ENCODE measurements around the gene RNF121. TPM values are rescaled to one million over a fixed set of nuclear protein-coding genes. Genes with fewer than 3 reads are reported as not detected.

The RNF121 gene
- total and polyA plus RNA-seq, 2 of the 8 experiments (the other 6 are each of a cell fraction or from before 2014, with no cell fraction given): 39.7 to 51.6 TPM

DNA sequence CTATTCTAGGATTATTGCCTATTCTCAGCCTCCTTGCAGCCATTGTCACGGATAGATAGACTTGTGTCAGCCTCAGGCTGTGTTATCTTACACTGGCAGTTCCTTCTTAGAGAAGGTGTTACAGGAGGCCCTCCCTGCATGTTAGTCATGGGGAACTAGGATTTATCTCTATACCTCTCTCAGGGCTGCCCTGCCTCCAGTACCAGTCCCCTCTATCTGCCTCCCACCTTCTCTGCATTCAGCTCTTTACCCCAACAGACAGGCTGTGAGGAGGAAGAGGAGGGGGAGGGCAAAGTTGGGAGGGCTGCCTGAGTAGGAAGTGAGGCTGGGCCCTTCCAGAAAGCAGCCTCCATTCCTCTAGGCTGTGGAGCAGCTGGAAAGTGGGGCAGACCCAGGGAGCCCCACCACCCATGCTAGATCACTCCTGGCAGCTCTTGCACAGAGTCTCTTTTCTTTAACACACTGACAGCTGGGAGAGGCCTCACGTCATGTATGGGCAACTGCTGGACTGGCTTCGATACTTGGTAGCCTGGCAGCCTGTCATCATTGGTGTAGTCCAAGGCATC, 67.0 kb downstream of the RNF121 start (continued):
- TF ChIP-seq CHD7 (IDR thresholded peaks at IDR 0.05; ENCODE audit: insufficient replicate concordance, low read length) (no peak), TAF1 (IDR thresholded peaks at IDR 0.05; ENCODE audit: low read depth, low read length) (no peak), EP300 (IDR thresholded peaks at IDR 0.05; ENCODE audit: borderline replicate concordance in 1 of 2, low read depth in 2 of 2, low read length in 2 of 2) (no peak), ATF3 (IDR thresholded peaks at IDR 0.05; ENCODE audit: insufficient read depth, low read depth, low read length) (no peak)

All from H1 (cell line).